Measurements from ENCODE around the gene PEX19.
"Not testable (repeated sequence)": the region's sequence is repeated elsewhere in the genome, so short reads cannot be mapped to it uniquely, and the experiment has no call there.

Gene PEX19

GRCh38 chr1:160284782-160285344 is at the start of gene PEX19:
TSS of gene PEX19 (minus strand) at chr1:160285133. CDS start at chr1:160285124, 9 bp downstream.
- peak; percentile 99 for FAIRE-seq

- FAIRE-seq, result peak; percentile 22
Measured at GRCh38 chr1:160332516-160332915, 47.6 kb upstream of the PEX19 start.

- FAIRE-seq, result no peak
Measured at GRCh38 chr1:160330119-160330518, 45.2 kb upstream of the PEX19 start.

GRCh38 chr1:160328184-160328583 is 43.3 kb upstream of the PEX19 start:
- FAIRE-seq, result no peak

- FAIRE-seq, result no peak
Measured at GRCh38 chr1:160326418-160326817, 41.5 kb upstream of the PEX19 start.

GRCh38 chr1:160325252-160325651 is 40.3 kb upstream of the PEX19 start:
- no peak for FAIRE-seq

- FAIRE-seq, result peak; percentile 34
Measured at GRCh38 chr1:160322831-160323230, 37.9 kb upstream of the PEX19 start.

- FAIRE-seq, result no peak
Measured at GRCh38 chr1:160315359-160315758, 30.4 kb upstream of the PEX19 start.

- FAIRE-seq, result peak; percentile 46
Measured at GRCh38 chr1:160309571-160309970, 24.6 kb upstream of the PEX19 start.

GRCh38 chr1:160309185-160309557 is 24.2 kb upstream of the PEX19 start:
- FAIRE-seq, result no peak

GRCh38 chr1:160308451-160309184 is 23.7 kb upstream of the PEX19 start:
- no peak for FAIRE-seq

- no peak for FAIRE-seq
Measured at GRCh38 chr1:160307118-160307791, 22.3 kb upstream of the PEX19 start.

GRCh38 chr1:160300173-160300572 is 15.2 kb upstream of the PEX19 start:
- peak; percentile 52 for FAIRE-seq

GRCh38 chr1:160296036-160296435 is 11.1 kb upstream of the PEX19 start:
- no peak for FAIRE-seq

- no peak for FAIRE-seq
Measured at GRCh38 chr1:160293020-160293968, 8.4 kb upstream of the PEX19 start.

GRCh38 chr1:160291248-160292220 is 6.6 kb upstream of the PEX19 start:
- peak; percentile 87 for FAIRE-seq

- FAIRE-seq, result not testable (repeated sequence)
Measured at GRCh38 chr1:160287769-160288168, 2.8 kb upstream of the PEX19 start.

GRCh38 chr1:160285506-160285905 is 573 bp upstream of the PEX19 start:
- no peak for FAIRE-seq

GRCh38 chr1:160284220-160284781 is 632 bp downstream of the PEX19 start:
- FAIRE-seq, result no peak

GRCh38 chr1:160282807-160283206 is 2.1 kb downstream of the PEX19 start:
- FAIRE-seq, result no peak

GRCh38 chr1:160277987-160278386 is 6.9 kb downstream of the PEX19 start:
- no peak for FAIRE-seq

Measured in TTC549 (cell line).